ENCODE results near the gene CCL26. TPM values are rescaled to one million over a fixed set of nuclear protein-coding genes. Genes with fewer than 3 reads are reported as not detected.
"Not testable (repeated sequence)": the region's sequence is repeated elsewhere in the genome, so short reads cannot be mapped to it uniquely, and the experiment has no call there.

CCL26 gene
- total RNA-seq, 1 donor from 2014 or later = not detected

- no peak overlapping the region for H3K4me3 ChIP-seq (ENCODE audit: low read depth, low read length)
- TF ChIP-seq, protein P1, sequence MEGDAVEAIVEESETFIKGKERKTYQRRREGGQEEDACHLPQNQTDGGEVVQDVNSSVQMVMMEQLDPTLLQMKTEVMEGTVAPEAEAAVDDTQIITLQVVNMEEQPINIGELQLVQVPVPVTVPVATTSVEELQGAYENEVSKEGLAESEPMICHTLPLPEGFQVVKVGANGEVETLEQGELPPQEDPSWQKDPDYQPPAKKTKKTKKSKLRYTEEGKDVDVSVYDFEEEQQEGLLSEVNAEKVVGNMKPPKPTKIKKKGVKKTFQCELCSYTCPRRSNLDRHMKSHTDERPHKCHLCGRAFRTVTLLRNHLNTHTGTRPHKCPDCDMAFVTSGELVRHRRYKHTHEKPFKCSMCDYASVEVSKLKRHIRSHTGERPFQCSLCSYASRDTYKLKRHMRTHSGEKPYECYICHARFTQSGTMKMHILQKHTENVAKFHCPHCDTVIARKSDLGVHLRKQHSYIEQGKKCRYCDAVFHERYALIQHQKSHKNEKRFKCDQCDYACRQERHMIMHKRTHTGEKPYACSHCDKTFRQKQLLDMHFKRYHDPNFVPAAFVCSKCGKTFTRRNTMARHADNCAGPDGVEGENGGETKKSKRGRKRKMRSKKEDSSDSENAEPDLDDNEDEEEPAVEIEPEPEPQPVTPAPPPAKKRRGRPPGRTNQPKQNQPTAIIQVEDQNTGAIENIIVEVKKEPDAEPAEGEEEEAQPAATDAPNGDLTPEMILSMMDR (conservative IDR thresholded peaks at IDR 0.05; ENCODE audit: low read depth, low read length) = no peak
- DNase-seq (ENCODE audit: low read depth) = no peak
These were observed 36.2 kb downstream of the CCL26 start for GRCh38 chr7:75735581-75736350.

DNA sequence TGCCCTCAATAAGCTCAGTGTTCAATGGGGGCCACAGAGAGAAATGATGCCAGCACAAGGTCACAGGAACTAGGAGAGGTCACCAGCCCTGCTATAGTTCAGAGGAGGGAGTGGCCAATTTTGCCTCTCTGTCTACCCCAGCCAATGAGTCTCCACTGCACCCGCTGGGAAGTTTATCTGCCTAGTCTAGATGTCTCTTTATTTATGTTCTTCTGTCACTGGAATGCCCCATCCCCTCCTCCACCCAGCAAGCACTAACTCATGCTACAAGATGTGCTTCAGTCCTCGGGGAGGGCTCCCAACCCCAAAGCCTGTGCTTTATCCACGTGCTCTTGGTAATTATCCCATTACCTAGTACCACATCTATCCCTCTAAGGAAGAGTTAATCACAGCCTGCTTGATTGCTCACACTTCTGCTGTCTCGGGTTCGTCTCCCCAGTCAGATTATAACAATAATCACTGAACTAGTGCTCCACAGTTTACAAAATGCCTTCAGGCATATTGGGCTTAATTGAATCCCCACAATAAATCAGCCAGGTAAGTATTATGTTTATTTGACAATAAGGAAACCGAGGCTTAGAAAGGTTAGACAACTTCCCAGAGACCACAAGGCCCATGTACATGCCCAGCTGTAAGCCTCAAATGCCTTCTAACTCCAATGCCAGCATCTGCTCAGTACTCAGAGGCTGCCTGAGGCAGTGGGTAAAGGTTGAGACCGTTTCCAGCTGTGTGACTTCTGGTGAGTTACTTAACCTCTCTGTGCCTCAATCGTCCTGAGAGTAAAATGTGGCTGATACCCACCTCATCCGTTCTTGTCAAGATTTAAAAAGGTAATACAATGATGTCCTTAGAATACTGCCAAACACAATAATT is 37.2 kb downstream of the CCL26 start:
- no peak for DNase-seq (ENCODE audit: low read depth)
- TF ChIP-seq, protein P1 (conservative IDR thresholded peaks at IDR 0.05; ENCODE audit: low read depth, low read length) = no peak
- no peak overlapping the region for H3K4me3 ChIP-seq (ENCODE audit: low read depth, low read length)

- H3K4me3 ChIP-seq (ENCODE audit: low read depth, low read length) = no peak overlapping the region
- DNase-seq (ENCODE audit: low read depth) = no peak
- TF ChIP-seq, protein P1 (conservative IDR thresholded peaks at IDR 0.05; ENCODE audit: low read depth, low read length) = no peak
These were observed 39.0 kb downstream of the CCL26 start for GRCh38 chr7:75732764-75733630.

- TF ChIP-seq, protein P1 (conservative IDR thresholded peaks at IDR 0.05; ENCODE audit: low read depth, low read length) = no peak
- no peak overlapping the region for H3K4me3 ChIP-seq (ENCODE audit: low read depth, low read length)
- no peak for DNase-seq (ENCODE audit: low read depth)
These were observed 39.9 kb downstream of the CCL26 start for GRCh38 chr7:75732016-75732521.

DNA sequence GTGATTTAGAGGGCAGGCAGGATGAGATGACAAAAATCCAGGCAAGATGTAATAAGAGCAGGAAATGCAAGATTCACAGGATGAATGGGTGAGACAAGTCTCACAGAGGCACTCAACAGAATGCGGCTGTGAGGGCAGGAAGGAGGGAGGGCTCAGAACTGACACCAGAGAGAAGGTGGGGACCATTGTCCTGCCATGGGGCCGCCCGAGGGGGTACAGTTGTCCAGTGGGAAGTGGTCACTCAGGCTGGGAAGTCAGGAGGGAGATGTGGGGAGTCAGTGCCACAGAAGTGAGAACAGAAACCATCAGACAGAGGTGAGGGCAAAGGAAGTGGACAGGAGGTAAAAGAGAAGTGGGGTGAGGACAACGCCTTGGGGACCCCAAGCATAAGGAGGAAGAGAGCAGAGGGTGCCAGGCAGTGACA is 42.1 kb downstream of the CCL26 start:
- DNase-seq (ENCODE audit: low read depth) = no peak
- TF ChIP-seq, protein P1 (conservative IDR thresholded peaks at IDR 0.05; ENCODE audit: low read depth, low read length) = no peak
- H3K4me3 ChIP-seq (ENCODE audit: low read depth, low read length) = no peak overlapping the region

- no peak overlapping the region for H3K4me3 ChIP-seq (ENCODE audit: low read depth, low read length)
- TF ChIP-seq, protein P1 (conservative IDR thresholded peaks at IDR 0.05; ENCODE audit: low read depth, low read length) = no peak
- no peak for DNase-seq (ENCODE audit: low read depth)
These were observed 44.0 kb downstream of the CCL26 start for GRCh38 chr7:75727881-75728593.

DNA sequence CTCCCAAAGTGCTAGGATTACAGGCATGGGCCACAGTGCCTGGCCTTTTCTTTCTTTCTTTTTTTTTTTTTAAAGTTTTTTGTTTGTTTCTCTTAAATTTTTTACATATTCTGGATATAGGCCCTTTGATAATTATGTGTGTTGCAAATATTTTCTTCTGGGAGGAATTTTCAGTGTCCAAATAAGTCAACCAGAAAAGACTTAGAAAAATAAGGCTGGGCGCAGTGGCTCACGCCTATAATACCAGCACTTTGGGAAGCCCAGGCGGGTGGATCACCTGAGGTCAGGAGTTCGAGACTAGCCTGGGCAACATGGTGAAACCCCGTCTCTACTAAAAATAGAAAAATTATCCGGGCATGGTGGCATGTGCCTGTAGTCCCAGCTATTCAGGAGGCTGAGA is 44.7 kb downstream of the CCL26 start:
- not testable (repeated sequence) for DNase-seq (ENCODE audit: low read depth); H3K4me3 ChIP-seq (ENCODE audit: low read depth, low read length)

All from epithelial cell of proximal tubule (primary cell).